ENCODE results near the gene PPP5C.
"Not testable (repeated sequence)": the region's sequence is repeated elsewhere in the genome, so short reads cannot be mapped to it uniquely, and the experiment has no call there.

Gene PPP5C

GRCh38 chr19:46391296-46392251 is 44.7 kb downstream of the PPP5C start:
- H3K4me3 ChIP-seq (ENCODE audit: low read depth, low read length) = no peak overlapping the region
- DNase-seq (ENCODE audit: low read depth) = no peak
- TF ChIP-seq CTCF (IDR thresholded peaks at IDR 0.05; ENCODE audit: low read depth, low read length, missing control alignments) = no peak

DNA sequence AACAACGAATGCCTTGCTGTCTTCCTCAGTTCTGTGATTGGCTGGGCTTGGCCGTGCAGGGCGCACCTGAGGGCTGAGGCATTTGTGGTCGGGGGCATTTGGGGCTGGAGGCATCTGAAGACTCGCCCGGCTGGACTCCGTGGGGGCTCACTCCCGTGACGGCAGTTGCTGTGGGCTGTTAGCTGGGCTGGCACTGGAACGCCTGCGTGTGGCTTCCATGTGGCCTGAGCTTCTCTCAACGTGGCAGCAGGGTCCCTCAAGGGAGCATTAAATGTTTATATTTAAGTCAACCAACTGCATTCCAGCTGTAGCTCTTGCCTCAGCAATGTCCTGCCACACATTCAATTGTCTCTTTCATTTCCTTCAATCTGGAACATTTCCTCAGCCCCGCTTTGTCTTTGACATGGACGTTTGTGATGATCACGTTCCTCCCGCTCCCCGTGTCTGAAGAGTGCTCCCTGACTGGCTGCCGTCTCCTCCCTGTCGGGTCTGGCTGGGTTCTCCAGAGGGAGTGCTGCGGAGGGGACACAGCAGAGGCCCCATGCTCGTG is 45.4 kb downstream of the PPP5C start:
- no peak overlapping the region for H3K4me3 ChIP-seq (ENCODE audit: low read depth, low read length)
- no peak for TF ChIP-seq CTCF (IDR thresholded peaks at IDR 0.05; ENCODE audit: low read depth, low read length, missing control alignments)
- no peak for DNase-seq (ENCODE audit: low read depth)

GRCh38 chr19:46392837-46393236 is 46.0 kb downstream of the PPP5C start:
- TF ChIP-seq CTCF (IDR thresholded peaks at IDR 0.05; ENCODE audit: low read depth, low read length, missing control alignments) = no peak
- DNase-seq (ENCODE audit: low read depth) = no peak
- H3K4me3 ChIP-seq (ENCODE audit: low read depth, low read length) = no peak overlapping the region

DNA sequence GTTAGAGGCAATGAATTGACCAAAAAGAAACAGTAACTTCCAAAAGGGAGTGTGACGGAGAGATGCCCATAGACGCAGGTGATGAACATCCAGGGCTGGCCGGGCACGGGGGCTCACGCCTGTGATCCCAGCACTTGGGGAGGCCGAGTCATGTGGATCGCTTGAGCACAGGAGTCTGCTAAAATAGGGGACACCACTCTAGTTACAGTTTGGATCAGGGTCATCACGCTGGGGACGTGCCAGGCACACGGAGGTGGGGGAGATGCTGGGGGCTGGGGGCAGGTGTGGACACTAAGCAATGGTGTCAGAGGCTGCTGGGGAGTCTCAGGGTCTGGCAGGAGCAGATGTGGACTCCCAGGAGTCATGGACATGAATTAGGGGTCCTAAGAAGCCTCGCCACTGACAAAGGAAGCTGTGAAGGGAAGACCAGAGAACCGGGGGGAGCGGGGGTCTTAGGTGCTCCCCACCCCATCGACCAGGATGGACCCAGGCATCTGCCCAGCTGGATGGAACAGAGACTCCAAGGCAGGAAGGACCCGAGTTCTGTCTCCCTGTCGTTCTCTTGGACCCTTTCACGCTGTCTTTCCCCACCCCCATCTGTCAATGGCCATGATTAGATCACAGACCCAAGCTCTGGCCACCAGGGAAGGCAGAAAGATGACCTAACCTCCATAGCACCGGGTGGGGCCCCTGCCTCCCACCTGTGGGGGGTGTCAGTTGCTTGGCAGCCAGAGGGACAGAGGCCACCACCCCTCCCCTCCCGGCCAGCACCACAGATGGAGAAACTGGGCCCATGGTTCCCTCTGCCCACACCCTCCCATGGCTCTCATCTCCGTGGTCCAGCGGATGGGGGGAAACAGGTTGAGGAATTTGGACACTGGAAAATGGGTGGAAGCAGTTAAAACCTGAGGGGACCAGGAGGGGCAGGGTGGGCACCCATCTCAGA is 46.8 kb downstream of the PPP5C start:
- DNase-seq (ENCODE audit: low read depth) = no peak
- no peak overlapping the region for H3K4me3 ChIP-seq (ENCODE audit: low read depth, low read length)
- no peak for TF ChIP-seq CTCF (IDR thresholded peaks at IDR 0.05; ENCODE audit: low read depth, low read length, missing control alignments)

- no peak for DNase-seq (ENCODE audit: low read depth)
- TF ChIP-seq CTCF (IDR thresholded peaks at IDR 0.05; ENCODE audit: low read depth, low read length, missing control alignments) = no peak
- no peak overlapping the region for H3K4me3 ChIP-seq (ENCODE audit: low read depth, low read length)
Measured at GRCh38 chr19:46394402-46394797, 47.5 kb downstream of the PPP5C start.

GRCh38 chr19:46397801-46398479 is 51.1 kb downstream of the PPP5C start:
- not testable (repeated sequence) for H3K4me3 ChIP-seq (ENCODE audit: low read depth, low read length)

More at GRCh38 chr19:46397801-46398479, 51.1 kb downstream of the PPP5C start:
- DNase-seq (ENCODE audit: low read depth) = not testable (repeated sequence)
